ENCODE measurements around the gene ACLY.
"Not testable (repeated sequence)": the region's sequence is repeated elsewhere in the genome, so short reads cannot be mapped to it uniquely, and the experiment has no call there.

Gene ACLY

GRCh38 chr17:41869426-41869825 lies 49.3 kb downstream of the ACLY start:
- DNase-seq: no peak

DNA sequence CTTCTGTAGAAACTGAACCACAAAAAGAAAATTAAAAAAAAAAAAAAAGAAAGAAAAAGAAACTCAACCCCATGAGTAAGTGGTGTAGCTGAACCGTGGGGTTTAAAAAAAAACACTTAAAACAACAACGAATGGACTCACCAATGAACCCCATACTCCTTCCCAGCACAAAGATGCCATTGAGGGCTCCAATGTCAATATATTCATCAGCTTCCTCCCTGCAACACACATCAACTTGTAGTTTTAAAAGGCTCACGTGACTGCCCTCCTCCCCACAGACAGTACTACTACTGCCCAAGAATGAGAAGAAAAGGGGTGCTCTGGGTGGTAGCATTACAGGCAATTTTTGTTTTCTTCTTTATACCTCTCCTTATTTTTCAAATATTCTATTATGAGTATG lies 50.2 kb downstream of the ACLY start:
- no peak for DNase-seq

- DNase-seq: no peak
Measured at GRCh38 chr17:41865596-41865893, 53.2 kb downstream of the ACLY start.

GRCh38 chr17:41864836-41865595 lies 53.7 kb downstream of the ACLY start, which contains the start of gene KLHL11:
KLHL11 (minus strand) TSS chr17:41865423; CDS start chr17:41865370, 53 bp downstream.
- peak; percentile 89 for DNase-seq

- DNase-seq: no peak
Measured at GRCh38 chr17:41864498-41864835, 54.3 kb downstream of the ACLY start.

GRCh38 chr17:41863074-41863848 lies 55.5 kb downstream of the ACLY start:
- peak; percentile 19 for DNase-seq

GRCh38 chr17:41860254-41860931 lies 58.4 kb downstream of the ACLY start:
- DNase-seq: no peak

DNA sequence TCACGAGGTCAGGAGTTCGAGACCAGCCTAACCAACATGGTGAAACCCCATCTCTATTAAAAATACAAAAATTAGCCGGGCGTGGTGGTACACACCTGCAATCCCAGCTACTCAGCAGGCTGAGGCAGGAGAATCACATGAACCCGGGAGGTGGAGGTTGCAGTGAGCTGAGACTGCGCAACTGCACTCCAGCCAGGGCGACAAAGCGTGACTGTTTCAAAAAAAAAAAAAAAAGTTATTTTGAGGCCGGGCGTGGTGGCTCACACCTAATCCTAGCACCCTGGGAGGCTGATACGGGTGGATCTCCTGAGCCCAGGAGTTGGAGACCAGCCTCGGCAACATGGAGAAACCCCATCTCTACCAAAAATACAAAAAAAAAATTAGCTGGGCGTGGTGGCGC lies 67.4 kb downstream of the ACLY start:
- DNase-seq: not testable (repeated sequence)

GRCh38 chr17:41849251-41849990 lies 69.3 kb downstream of the ACLY start:
- DNase-seq: no peak

- no peak for DNase-seq
Measured at GRCh38 chr17:41848788-41849187, 70.0 kb downstream of the ACLY start.

DNA sequence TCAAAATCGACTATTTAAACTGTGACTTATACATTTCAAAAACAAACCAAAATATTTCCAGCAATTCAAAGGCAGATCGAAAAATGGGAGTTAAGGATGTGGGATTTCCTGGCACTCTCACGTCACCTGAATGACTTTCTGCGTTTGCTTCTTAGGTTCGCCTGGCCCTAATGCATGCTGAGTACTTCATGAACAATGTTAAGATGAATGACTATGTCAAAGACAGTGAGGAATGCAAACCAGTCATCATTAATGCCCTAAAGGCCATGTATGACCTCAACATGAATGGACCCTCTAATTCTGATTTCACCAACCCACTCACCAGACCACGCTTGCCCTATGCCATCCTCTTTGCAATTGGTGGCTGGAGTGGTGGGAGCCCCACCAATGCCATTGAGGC lies 73.8 kb downstream of the ACLY start:
- no peak for DNase-seq

- not testable (repeated sequence) for DNase-seq
Measured at GRCh38 chr17:41840781-41841180, 78.0 kb downstream of the ACLY start.

DNA sequence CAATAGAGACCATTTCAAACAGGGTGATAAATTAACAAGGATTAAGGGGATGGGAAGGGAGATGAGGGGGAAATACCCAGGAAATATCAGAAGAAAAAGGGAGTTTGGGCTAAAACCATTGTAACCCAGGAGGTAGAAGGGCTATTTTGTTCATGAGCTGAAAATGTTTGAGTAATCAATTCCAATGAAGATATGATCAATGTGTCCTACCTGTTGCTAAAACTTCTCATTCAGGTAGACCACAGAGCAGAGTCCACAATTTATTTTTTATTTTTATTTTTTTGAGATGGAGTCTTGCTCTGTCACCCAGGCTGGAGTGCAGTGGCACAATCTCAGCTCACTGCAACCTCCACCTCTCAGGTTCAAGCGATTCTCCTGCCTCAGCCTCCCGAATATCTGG lies 79.3 kb downstream of the ACLY start:
- DNase-seq: not testable (repeated sequence)

GRCh38 chr17:41837761-41838538 lies 80.8 kb downstream of the ACLY start, which contains the start of gene KLHL10:
KLHL10 (plus strand) TSS chr17:41837825; CDS start chr17:41837933, 108 bp downstream.
- DNase-seq: no peak

- no peak for DNase-seq
Measured at GRCh38 chr17:41836550-41837196, 82.1 kb downstream of the ACLY start.

- peak; percentile 48 for DNase-seq
Measured at GRCh38 chr17:41835800-41836549, 82.8 kb downstream of the ACLY start, which contains the start of gene NT5C3B. NT5C3B (minus strand) TSS chr17:41836232; CDS start chr17:41836193, 39 bp downstream.

DNA sequence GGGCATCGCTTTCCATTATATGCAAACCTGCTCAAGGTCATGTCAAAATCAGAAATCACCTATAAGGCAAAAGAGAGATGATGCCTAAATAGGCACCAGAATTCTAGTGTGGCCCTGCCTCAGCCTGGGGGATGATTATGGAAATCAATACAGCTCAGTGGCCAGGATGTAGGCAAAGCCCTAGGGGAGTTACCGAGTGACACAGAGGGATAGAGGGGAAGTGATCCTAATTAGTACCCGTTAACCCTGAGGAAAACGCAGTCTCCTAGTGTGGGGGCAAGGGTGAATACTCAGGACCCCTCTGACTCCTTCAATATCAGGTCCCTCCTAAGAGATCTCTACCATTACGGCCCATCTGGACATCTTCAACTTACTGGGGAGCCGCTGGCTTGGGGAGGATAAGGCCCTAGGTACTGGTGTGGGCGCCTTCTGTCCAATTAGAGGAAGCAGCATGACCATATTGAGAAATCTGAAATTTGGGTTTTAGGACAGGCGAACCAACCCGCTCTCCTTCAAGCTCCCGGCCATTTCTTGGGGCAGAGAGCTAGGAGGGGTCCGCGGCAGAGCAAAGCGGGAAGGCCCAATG lies 83.4 kb downstream of the ACLY start:
- DNase-seq: no peak

DNA sequence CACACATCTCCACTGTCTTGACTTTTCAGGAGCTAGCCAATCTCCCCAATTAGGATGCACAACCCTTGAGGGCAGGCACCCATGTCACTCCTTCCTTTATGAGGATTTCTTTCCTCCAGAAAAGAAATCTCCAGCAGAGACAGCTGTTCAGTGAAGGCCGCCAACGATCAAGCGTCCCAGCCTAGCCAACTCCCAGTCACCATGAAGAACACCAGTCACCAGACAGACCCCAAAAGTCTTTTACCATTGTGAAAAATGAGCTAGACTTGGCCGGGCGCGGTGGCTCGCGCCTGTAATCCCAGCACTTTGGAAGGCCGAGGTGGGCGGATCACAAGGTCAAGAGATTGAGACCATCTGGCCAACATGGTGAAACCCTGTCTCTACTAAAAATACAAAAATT lies 88.8 kb downstream of the ACLY start:
- not testable (repeated sequence) for DNase-seq

DNA sequence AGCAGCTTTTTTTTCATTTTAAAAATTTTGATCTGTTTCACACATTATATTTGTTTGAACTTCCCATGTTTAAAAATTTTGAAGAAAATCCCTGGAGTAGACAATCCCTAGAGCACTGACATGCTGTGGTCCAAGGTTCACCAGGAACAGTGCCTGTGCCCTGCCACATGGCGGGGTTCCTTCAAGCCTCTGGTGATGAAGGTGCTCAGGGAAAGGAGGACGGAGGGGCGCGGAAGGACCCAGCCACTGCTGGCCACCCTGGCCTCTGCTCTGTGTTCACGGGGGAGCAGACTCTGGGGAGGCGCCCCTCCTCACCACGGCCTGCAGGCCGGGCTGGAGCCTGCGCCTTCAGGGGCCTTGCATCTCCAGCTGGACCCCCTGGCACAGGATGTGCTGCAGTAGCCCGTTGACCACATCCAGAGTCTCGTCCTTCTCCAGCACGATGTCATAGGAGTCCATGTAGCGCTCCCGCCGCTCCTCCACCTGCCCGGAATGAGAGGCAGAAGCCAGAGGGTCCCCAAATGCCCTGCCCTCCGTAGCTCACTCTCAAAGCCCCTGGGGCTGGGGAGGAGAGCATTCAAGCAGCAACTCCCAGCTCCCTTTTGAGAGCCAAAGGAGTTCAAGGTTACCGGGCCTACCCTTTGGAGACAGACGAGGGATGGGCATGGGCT lies 93.4 kb downstream of the ACLY start:
- DNase-seq: no peak

DNA sequence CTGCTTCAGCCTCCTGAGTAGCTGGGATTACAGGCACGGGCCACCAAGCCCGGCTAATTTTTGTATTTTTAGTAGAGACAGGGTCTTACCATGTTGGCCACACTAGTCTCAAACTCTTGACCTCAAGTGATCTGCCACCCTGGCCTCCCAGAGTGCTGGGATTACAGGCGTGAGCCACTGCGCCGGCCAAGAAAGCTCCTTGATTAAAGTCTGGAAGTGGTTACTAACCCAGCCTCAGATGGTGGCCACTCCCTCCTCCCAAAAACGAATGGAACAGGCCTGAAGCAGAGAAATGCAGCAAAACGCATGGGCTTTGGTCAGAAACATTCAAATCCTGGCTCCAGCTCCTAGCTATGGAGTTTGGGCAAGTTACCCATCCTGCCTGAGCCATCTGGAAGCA lies 94.7 kb downstream of the ACLY start:
- DNase-seq: no peak
